HG02610 (cell line): ENCODE results near the gene ZNF638.

Source experiments
- ATAC-seq: cut with Tn5 transposase; IDR thresholded peaks from one replicate; pipeline ENCODE4 v1.9.1; 2021; ENCODE audit warnings: mild to moderate bottlenecking, moderate library complexity; ENCODE audit not compliant: unreplicated experiment

ZNF638 gene

GRCh38 chr2:71468279-71469015, 136.9 kb downstream of the ZNF638 start:
- ATAC-seq = no peak

GRCh38 chr2:71469403-71470398, 138.1 kb downstream of the ZNF638 start:
- no peak for ATAC-seq

GRCh38 chr2:71471276-71471675, 139.7 kb downstream of the ZNF638 start:
- no peak for ATAC-seq

GRCh38 chr2:71472019-71472418, 140.4 kb downstream of the ZNF638 start:
- no peak for ATAC-seq

GRCh38 chr2:71473346-71474031, 141.9 kb downstream of the ZNF638 start:
- no peak for ATAC-seq

- no peak for ATAC-seq
Measured at GRCh38 chr2:71474116-71474743, 142.6 kb downstream of the ZNF638 start.

- ATAC-seq = no peak
Measured at GRCh38 chr2:71474744-71475397, 143.3 kb downstream of the ZNF638 start.

GRCh38 chr2:71476495-71476894, 144.9 kb downstream of the ZNF638 start:
- ATAC-seq = no peak

GRCh38 chr2:71477231-71477691, 145.7 kb downstream of the ZNF638 start:
- ATAC-seq = no peak

- no peak for ATAC-seq
Measured at GRCh38 chr2:71478806-71479205, 147.2 kb downstream of the ZNF638 start.

GRCh38 chr2:71479261-71479660, 147.7 kb downstream of the ZNF638 start:
- no peak for ATAC-seq

GRCh38 chr2:71481111-71481510, 149.5 kb downstream of the ZNF638 start:
- ATAC-seq = no peak

GRCh38 chr2:71482055-71482454, 150.5 kb downstream of the ZNF638 start:
- no peak for ATAC-seq

- no peak for ATAC-seq
Measured at GRCh38 chr2:71483246-71483645, 151.7 kb downstream of the ZNF638 start.

GRCh38 chr2:71484354-71484753, 152.8 kb downstream of the ZNF638 start:
- no peak for ATAC-seq
